ENCODE results near the gene LRRC4B.

DNA sequence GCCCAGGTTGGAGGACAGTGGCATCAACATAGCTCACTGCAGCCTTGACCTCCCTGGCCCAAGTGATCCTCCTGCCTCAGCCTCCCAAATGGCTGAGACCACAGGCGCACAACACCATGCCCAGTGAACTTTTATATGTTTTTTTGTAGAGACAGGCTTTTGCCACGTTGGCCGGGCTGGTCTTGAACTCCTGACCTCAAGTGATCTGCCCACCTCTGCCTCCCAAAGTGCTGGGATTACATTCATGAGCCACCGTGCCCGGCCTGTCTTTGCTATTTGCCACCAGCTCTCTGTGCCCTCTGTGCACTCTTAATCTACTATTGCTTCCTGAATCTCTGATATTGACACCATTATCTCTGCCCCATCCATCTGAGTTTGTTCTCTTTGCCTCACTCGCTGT is 34.3 kb upstream of the LRRC4B start:
- TF ChIP-seq POLR2A (IDR thresholded peaks at IDR 0.05) (no peak), CTCF (IDR thresholded peaks at IDR 0.05) (no peak)
